NCI-H2196 (cell line): ENCODE results near the gene DPYSL4.
A peak's percentile ranks its signal among the peaks of the same experiment; 100 is the strongest.
"Not testable (repeated sequence)": the region's sequence is repeated elsewhere in the genome, so short reads cannot be mapped to it uniquely, and the experiment has no call there.

Source experiments
- DNase-seq: peaks from one replicate; lab custom pipeline; 2025; ENCODE audit not compliant: unreplicated experiment; lab: John Stamatoyannopoulos, UW

The DPYSL4 gene

GRCh38 chr10:132149271-132149670 is 37.5 kb upstream of the DPYSL4 start:
- no peak for DNase-seq

GRCh38 chr10:132149917-132150316 is 36.8 kb upstream of the DPYSL4 start:
- DNase-seq = no peak

- no peak for DNase-seq
These were observed 36.0 kb upstream of the DPYSL4 start for GRCh38 chr10:132150777-132151176.

DNA sequence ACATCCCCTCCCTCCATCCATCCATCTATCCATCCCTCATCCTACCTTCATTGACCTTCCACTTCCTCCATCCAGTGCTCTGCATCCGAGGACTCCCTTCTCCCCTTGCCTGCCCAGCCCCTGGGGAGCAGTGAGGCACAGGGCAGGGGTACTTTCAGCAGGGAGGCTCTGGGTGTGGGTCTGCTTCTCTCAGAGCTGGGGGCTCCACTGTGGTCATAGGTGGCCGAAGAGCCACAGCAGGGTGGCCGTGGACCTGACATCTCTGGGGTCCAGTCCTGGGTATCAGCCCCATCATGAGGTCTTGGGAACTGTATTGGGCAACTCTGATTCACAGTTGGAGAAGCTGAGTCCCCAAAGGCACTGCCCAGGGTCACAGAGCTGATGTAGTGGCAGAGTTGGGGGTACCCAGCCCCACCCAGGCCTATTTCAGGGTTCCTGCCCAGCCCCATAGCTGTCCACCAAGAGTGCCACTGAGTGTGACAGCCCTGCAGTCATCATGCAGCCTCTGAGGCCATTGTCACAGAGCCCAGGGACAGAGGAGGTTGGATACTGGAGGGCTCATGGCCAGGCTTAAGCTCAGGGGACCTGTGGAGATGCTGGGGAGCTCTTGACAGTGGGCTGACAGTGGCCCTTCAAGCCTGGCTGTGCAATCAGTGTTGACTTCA is 35.3 kb upstream of the DPYSL4 start:
- DNase-seq = no peak

DNA sequence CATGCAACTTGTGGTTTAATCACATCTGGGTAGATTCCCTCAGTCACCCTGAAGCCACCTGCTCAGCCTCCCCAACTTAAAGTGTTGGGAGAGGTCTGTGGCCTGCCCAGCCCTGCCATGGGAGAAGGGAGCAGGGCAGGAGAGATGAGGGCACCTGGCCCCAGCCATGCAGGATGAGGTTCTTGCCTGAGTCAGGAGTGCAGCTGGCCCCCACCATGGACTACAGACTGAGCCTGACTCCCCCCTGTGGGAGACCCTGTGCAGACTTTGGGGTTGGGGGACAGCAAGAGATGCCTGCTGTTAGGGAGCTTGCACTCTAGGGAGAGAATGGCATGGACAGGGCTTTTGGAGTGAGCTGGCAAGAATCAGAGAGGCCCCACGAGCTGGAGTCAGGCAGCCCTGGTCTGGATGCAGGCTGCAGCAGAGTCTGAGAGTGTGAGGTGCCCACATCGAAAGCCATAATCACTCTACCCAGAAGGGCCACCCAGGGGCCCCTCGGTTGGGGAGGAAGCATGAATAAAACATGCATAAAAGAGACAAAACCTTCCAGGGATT is 34.7 kb upstream of the DPYSL4 start:
- DNase-seq = no peak

DNA sequence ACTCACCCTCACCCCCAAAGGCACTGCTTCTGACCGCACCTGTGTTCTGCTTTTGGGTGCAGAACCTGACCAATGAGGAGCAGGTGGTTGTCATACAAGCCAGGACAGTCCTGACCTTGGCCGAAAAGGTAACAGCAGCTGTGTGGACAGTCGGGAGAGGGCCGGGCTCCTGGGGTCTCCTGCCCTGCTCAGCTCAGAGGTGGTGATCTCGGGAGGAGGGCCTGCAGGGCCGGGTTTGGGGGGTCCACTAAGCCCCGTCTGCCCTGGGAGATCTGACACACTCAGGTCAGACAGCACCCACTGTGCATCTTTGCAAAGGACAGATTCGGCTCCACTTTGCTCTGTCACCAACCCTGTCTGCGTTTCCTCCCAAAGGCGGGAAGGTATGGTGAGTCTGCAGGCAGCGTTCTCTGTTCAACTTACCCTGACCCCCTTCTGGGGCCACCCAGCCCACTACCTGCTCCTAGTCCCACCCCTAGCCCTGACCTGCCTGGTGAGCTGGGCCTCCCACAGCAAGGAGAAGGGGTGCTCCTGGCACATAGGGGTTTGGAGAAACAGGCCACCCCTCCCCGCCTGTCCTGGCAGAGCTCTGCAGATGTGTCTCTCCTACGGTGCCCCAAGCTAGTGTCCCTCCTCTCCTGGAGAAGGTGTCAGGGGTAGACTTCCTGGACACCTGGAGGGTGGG is 33.7 kb upstream of the DPYSL4 start:
- DNase-seq = no peak

- no peak for DNase-seq
These were observed 33.0 kb upstream of the DPYSL4 start for GRCh38 chr10:132153616-132154217.

GRCh38 chr10:132154440-132154839 is 32.3 kb upstream of the DPYSL4 start:
- no peak for DNase-seq

- no peak for DNase-seq
These were observed 31.8 kb upstream of the DPYSL4 start for GRCh38 chr10:132154931-132155330.

DNA sequence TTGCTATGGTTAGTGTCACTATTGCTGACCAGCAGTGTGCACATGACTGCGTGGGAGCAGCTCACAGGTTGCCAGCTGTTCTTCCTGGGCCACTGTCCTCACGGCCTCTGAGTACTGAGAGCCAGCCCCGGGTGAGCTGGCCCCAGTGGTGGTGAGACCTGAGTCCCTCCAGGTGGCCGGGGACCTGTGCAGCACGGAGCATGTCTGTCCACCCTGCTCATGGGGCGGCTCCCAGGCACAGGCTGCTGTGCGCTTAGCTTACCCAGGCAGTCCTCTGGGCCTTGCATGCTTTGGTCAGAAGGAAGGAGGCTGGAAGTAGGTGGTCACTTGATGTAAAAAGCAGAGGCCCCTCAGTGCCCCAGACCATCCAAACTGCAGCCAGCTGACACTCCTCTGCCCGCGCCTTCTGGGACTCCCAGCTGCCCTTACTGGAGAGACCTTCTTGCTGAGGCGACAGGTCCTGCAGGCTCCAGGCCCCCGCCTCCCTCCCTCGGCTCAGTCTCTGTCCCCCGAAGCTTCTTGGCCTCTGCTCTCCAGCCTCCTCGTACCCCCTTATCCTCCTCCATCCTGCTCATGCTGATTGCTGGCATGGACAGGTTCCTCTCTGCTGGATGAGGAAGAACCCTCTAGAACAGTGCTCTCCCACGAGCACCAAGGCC is 30.9 kb upstream of the DPYSL4 start:
- DNase-seq = no peak

DNA sequence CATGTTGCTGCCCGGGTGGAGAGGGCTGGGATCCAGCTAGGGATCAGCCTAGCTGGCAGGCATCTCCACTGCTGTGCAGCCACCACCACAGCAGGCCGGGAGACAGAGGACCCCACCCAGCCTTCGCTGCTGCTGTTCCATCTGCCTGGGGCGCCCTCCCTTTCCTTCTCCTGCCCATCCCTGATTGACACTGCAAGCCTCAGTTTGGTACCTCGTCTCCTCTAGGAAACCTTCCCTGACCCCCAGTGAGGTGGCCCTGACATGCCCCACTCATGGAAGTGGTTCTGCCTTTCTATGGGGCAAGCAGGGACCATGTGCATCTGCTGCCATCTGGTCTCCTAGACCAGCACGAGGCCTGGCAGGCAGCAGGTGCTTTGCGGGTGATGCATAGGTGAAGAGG is 30.4 kb upstream of the DPYSL4 start:
- DNase-seq = no peak

DNA sequence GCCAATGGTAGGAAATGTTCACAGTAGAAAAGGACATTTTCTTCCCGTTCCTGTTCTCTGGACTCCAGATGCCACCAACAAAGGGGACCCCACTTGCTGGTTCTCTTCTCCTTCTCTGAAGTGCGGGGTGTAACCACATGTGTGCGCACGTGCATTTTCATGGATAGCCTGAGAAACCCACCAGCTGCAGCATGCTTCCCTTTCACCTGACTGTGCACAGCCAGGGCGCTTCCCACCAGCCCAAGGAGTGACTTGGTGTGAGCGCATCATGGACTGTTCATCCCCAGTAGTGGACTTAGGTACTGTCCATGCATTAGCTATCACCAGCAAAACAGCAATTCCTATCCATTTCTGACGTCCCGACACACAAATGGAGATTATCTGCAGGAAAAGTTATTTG is 29.6 kb upstream of the DPYSL4 start:
- no peak for DNase-seq

DNA sequence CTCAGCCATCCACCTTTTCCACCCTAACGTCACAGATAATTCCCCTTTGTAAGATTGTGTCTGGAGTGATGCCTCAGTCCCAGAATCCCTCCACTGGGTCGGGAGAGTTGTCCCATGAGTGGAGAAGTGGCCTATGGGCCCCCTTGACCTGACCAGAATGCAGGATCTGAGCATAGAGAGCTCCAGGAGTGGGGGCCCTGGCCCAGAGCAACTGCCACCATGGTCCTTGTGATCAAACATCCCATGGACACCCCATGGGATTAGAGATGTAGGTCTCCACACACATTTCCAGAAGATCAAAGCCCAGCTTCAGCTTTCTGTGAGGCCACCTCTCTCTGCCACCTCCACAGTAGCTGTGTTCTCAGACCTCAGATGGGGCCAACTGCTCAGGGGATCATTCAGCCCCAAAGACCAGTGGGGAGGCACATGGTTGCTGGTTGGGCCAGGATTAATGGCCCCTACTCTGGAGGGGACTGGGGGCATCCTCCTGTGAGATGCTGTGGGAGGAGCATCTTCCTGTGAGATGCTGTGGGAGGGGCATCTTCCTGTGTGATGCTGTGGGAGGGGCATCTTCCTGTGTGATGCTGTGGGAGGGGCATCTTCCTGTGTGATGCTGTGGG is 28.5 kb upstream of the DPYSL4 start:
- DNase-seq = no peak

DNA sequence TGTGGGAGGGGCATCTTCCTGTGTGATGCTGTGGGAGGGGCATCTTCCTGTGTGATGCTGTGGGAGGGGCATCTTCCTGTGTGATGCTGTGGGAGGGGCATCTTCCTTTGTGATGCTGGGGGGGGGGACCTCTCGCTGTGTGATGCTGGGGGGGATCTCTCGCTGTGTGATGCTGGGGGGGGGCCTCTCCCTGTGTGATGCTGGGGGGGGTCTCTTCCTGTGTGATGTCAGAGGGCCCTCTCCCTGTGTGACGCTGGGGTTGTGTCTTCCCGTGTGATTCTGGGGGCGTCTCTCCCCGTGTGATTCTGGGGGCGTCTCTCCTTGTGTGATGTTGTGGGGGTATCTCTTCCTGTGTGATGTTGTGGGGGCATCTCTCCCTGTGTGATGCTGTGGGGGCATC is 27.9 kb upstream of the DPYSL4 start:
- DNase-seq = no peak

DNA sequence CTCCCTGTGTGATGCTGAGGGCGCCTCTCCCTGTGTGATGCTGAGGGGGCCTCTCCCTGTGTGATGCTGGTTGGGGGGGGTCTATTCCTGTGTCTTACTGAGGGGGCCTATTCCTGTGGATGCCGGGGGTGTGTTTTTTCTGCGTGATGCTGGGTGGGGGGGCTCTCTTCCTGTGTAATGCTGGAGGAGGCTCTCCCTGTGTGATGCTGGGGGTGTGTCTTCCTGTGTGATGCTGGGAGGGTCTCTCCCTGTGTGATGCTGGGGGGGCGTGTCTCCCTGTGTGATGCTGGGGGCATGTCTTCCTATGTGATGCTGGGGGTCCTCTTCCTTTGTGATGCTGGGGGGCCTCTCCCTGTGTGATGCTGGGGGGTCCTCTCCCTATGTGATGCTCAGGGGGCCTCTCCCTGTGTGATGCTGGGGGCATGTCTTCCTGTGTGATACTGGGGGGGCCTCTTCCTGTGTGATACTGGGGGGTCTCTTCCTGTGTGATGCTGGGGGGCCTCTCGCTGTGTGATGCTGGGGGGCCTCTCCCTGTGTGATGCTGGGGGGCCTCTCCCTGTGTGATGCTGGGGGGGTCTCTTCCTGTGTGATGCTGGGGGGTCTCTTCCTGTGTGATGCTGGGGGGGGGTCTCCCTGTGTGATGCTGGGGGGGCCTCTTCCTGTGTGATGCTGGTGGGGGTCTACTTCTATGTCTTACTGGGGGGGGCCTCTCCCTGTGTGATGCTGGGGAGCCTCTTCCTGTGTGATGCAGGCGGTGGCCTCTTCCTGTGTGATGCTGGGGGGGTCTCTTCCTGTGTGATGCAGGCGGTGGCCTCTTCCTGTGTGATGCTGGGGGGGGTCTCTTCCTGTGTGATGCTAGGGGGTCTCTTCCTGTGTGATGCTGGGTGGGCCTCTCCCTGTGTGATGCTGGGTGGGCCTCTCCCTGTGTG is 27.2 kb upstream of the DPYSL4 start:
- not testable (repeated sequence) for DNase-seq

DNA sequence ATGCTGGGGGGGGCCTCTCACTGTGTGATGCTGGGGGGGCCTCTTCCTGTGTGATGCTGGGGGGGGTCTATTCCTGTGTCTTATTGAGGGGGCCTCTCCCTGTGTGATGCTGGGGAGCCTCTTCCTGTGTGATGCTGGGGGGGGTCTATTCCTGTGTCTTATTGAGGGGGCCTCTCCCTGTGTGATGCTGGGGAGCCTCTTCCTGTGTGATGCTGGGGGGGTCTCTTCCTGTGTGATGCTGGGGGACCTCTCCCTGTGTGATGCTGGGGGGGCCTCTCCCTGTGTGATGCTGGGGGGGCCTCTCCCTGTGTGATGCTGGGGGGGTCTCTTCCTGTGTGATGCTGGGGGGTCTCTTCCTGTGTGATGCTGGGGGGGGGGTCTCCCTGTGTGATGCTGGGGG is 26.5 kb upstream of the DPYSL4 start:
- not testable (repeated sequence) for DNase-seq

DNA sequence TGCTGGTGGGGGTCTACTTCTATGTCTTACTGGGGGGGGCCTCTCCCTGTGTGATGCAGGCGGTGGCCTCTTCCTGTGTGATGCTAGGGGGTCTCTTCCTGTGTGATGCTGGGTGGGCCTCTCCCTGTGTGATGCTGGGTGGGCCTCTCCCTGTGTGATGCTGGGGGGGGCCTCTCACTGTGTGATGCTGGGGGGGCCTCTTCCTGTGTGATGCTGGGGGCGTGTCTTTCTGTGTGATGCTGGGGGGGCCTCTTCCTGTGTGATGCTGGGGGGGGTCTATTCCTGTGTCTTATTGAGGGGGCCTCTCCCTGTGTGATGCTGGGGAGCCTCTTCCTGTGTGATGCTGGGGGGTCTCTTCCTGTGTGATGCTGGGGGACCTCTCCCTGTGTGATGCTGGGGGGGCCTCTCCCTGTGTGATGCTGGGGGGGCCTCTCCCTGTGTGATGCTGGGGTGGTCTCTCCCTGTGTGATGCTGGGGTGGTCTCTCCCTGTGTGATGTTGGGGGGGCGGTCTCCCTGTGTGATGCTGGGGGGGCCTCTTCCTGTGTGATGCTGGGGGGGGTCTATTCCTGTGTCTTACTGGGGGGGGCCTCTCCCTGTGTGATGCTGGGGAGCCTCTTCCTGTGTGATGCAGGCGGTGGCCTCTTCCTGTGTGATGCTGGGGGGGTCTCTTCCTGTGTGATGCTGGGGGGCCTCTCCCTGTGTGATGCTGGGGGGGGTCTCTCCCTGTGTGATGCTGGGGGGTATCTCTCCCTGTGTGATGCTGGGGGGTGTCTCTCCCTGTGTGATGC is 25.7 kb upstream of the DPYSL4 start:
- DNase-seq = not testable (repeated sequence)

GRCh38 chr10:132162021-132162531 is 24.7 kb upstream of the DPYSL4 start:
- peak; percentile 15 for DNase-seq
